ENCODE measurements around the gene KCNK16. TPM values are rescaled to one million over a fixed set of nuclear protein-coding genes. Genes with fewer than 3 reads are reported as not detected.
A peak's percentile ranks its signal among the peaks of the same experiment; 100 is the strongest.

Gene KCNK16
- total RNA-seq, 1 experiment from 2014 or later = not detected

- no peak overlapping the region for H3K27ac ChIP-seq (ENCODE audit: low read length)
- H3K4me3 ChIP-seq (ENCODE audit: low read depth in 2 of 2, low read length in 2 of 2) = no peak overlapping the region
- intact Hi-C loops (cut with micrococcal nuclease; ENCODE audit: unreplicated experiment) = no loop called here
- H3K4me1 ChIP-seq (ENCODE audit: control insufficient read depth, insufficient read depth, low read length) = no peaks in the 10 kb centered on the region
- ChIA-PET POLR2A (interaction anchor here (0.5 kb wide), 1 partner anchor 793 kb away, joined by 4 read pairs; no protein-coding TSS in a partner anchor), CTCF (interaction anchor here (0.6 kb wide), 1 partner anchor 230 kb away, joined by 6 read pairs; no protein-coding TSS in a partner anchor)
- in situ Hi-C loops (cut with HindIII; ENCODE audit: low pct_unique_long_range_greater_than_20kb, low sequenced_read_pairs) = no loop called here
- DNase-seq (ENCODE audit: low read depth, low spot score) (peak; percentile 51), ATAC-seq (peak; percentile 85)
- H3K36me3 ChIP-seq (ENCODE audit: control insufficient read depth, insufficient read depth, low read length) = no peaks in the 10 kb centered on the region
- TF ChIP-seq CTCF (IDR thresholded peaks at IDR 0.05) (peak; percentile 92), POLR2AphosphoS5 (IDR thresholded peaks at IDR 0.05; ENCODE audit: low read depth, low read length) (no peak)
- H3K9me3 ChIP-seq (ENCODE audit: control insufficient read depth, insufficient read depth, low read depth, low read length) = no peaks in the 10 kb centered on the region
- H3K27me3 ChIP-seq (ENCODE audit: control insufficient read depth, insufficient read depth, low read length) = no peaks in the 10 kb centered on the region
- no TSS peak for BruUV-seq (replicated peaks)
Measured at GRCh38 chr6:39347906-39348585, 25.5 kb upstream of the KCNK16 start.

- intact Hi-C loops (cut with micrococcal nuclease; ENCODE audit: unreplicated experiment) (no loop called here), in situ Hi-C loops (cut with HindIII; ENCODE audit: low pct_unique_long_range_greater_than_20kb, low sequenced_read_pairs) (no loop called here)
- POLR2A ChIA-PET = interaction anchor here (0.5 kb wide), 1 partner anchor 792 kb away, joined by 4 read pairs; no protein-coding TSS in a partner anchor
- CTCF ChIA-PET = no interaction called here
- DNase-seq (ENCODE audit: low read depth, low spot score) = no peak
- no peak for TF ChIP-seq POLR2AphosphoS5 (IDR thresholded peaks at IDR 0.05; ENCODE audit: low read depth, low read length)
- TF ChIP-seq REST (IDR thresholded peaks at IDR 0.05; ENCODE audit: insufficient read depth in 1 of 2, low read depth in 2 of 2, low read length in 1 of 2) = no peak
- no peak for TF ChIP-seq SIN3A (IDR thresholded peaks at IDR 0.05; ENCODE audit: borderline replicate concordance, insufficient read depth, low read depth, low read length)
- TF ChIP-seq TCF7L2 (IDR thresholded peaks at IDR 0.05; ENCODE audit: low read depth, low read length) = no peak
- TF ChIP-seq CTCF (IDR thresholded peaks at IDR 0.05) = no peak
- no peaks in the 10 kb centered on the region for H3K27me3 ChIP-seq (ENCODE audit: control insufficient read depth, insufficient read depth, low read length)
- H3K9me3 ChIP-seq (ENCODE audit: control insufficient read depth, insufficient read depth, low read depth, low read length) = no peaks in the 10 kb centered on the region
- H3K4me3 ChIP-seq (ENCODE audit: low read depth in 2 of 2, low read length in 2 of 2) = no peak overlapping the region
- no TSS peak for BruUV-seq (replicated peaks)
- H3K27ac ChIP-seq (ENCODE audit: low read length) = no peak overlapping the region
- no peak for ATAC-seq
- H3K4me1 ChIP-seq (ENCODE audit: control insufficient read depth, insufficient read depth, low read length) = no peaks in the 10 kb centered on the region
- no peaks in the 10 kb centered on the region for H3K36me3 ChIP-seq (ENCODE audit: control insufficient read depth, insufficient read depth, low read length)
Measured at GRCh38 chr6:39347206-39347605, 24.7 kb upstream of the KCNK16 start.
